Ovary (tissue), 3 donors: Measurements from ENCODE around the gene IGLON5.

Source experiments
- EP300 ChIP-seq: sonication (generic); formaldehyde crosslinking; IDR thresholded peaks from one replicate; pipeline ENCODE4 v1.6.1; 2017; ENCODE audit warnings: antibody characterized with exemption
- POLR2A ChIP-seq: fragments of 450-650 bp; IDR thresholded peaks from one replicate; pipeline ENCODE4 v1.6.1; 2017; ENCODE audit warnings: antibody characterized with exemption, mild to moderate bottlenecking, moderate library complexity
- TF ChIP-seq, protein P1 (sequence below), 3 donors: fragments of 450-650 bp in 2 of 3; fragments of 200-600 bp in 1 of 3; IDR thresholded peaks; one replicate each; pipeline versions ENCODE4 v1.5.1 to v1.8.0; 2016 to 2022; ENCODE audit warnings: antibody characterized with exemption in 3 of 3, mild to moderate bottlenecking in 1 of 3
- donor health status: DM: no; HTN: no; CAD: no.

DNA sequence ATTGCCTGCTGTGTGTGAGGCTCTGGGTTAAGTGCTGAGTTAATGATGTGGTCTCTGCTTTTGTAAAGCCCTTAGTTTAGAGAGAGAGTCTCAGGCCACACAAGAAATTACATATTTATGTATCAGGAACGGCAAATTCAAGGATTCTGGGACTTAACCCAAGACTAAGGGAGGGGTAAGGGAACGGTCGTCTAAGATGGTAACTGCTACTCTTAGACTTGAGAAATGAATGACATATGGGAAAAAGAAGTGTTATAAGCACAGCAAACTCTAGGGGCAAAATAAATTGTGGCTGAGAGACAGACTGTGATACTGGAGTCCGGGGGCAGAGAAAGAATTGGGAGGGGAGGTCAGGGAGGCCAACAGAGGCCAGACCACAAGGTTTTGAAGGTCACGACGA, 20.3 kb downstream of the IGLON5 start:
- TF ChIP-seq, protein P1, sequence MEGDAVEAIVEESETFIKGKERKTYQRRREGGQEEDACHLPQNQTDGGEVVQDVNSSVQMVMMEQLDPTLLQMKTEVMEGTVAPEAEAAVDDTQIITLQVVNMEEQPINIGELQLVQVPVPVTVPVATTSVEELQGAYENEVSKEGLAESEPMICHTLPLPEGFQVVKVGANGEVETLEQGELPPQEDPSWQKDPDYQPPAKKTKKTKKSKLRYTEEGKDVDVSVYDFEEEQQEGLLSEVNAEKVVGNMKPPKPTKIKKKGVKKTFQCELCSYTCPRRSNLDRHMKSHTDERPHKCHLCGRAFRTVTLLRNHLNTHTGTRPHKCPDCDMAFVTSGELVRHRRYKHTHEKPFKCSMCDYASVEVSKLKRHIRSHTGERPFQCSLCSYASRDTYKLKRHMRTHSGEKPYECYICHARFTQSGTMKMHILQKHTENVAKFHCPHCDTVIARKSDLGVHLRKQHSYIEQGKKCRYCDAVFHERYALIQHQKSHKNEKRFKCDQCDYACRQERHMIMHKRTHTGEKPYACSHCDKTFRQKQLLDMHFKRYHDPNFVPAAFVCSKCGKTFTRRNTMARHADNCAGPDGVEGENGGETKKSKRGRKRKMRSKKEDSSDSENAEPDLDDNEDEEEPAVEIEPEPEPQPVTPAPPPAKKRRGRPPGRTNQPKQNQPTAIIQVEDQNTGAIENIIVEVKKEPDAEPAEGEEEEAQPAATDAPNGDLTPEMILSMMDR (IDR thresholded peaks at IDR 0.05): no peak
- no peak for TF ChIP-seq POLR2A
- TF ChIP-seq EP300: no peak
